Measurements from ENCODE around the gene HIPK2.

DNA sequence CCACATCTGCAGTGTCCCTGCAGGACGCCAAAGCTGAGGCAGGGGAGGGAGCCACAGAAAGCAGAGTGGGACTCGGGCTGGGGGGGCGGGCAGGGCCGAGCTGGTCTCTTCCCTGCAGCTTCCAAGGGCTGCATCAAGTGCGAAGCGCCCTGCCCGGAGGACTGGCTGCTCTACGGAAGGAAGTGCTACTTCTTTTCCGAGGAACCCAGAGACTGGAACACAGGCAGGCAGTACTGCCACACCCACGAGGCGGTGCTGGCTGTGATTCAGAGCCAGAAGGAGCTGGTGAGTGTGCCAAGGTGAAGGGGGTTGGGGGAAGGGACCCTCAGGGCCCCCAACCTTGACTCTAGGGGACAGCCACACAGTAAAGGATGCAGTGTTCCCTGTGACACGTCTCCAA is 237.6 kb downstream of the HIPK2 start:
- TF ChIP-seq, protein P1, sequence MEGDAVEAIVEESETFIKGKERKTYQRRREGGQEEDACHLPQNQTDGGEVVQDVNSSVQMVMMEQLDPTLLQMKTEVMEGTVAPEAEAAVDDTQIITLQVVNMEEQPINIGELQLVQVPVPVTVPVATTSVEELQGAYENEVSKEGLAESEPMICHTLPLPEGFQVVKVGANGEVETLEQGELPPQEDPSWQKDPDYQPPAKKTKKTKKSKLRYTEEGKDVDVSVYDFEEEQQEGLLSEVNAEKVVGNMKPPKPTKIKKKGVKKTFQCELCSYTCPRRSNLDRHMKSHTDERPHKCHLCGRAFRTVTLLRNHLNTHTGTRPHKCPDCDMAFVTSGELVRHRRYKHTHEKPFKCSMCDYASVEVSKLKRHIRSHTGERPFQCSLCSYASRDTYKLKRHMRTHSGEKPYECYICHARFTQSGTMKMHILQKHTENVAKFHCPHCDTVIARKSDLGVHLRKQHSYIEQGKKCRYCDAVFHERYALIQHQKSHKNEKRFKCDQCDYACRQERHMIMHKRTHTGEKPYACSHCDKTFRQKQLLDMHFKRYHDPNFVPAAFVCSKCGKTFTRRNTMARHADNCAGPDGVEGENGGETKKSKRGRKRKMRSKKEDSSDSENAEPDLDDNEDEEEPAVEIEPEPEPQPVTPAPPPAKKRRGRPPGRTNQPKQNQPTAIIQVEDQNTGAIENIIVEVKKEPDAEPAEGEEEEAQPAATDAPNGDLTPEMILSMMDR (conservative IDR thresholded peaks at IDR 0.05; ENCODE audit: low read length) = no peak
- no peak for TF ChIP-seq EZH2phosphoT487 (IDR thresholded peaks at IDR 0.05; ENCODE audit: borderline replicate concordance, low read depth, low read length)
